ENCODE measurements around the gene ALDH4A1. TPM values are rescaled to one million over a fixed set of nuclear protein-coding genes. Genes with fewer than 3 reads are reported as not detected.

The ALDH4A1 gene
- total and polyA plus RNA-seq, 10 of the 15 experiments (the other 5 are each of a cell fraction or from before 2014, with no cell fraction given): 0.06 to 25.5 (median 13.0) TPM

- TF ChIP-seq ZNF687 (IDR thresholded peaks at IDR 0.05): no peak
- TF ChIP-seq SP1 (IDR thresholded peaks at IDR 0.05; ENCODE audit: low read depth, low read length): no peak
- TF ChIP-seq TBL1XR1 (IDR thresholded peaks at IDR 0.05; ENCODE audit: low read depth, low read length): no peak
- no peak for TF ChIP-seq CEBPZ (IDR thresholded peaks at IDR 0.05; ENCODE audit: low read depth, low read length)
- no peak for TF ChIP-seq ZNF207 (IDR thresholded peaks at IDR 0.05; ENCODE audit: borderline replicate concordance)
- no peak for TF ChIP-seq NFIC (IDR thresholded peaks at IDR 0.05; ENCODE audit: low read depth, low read length)
These were observed 46.8 kb downstream of the ALDH4A1 start (continued) for GRCh38 chr1:18855573-18855972.
